ENCODE results near the gene METRNL.
A peak's percentile ranks its signal among the peaks of the same experiment; 100 is the strongest.
"Not testable (repeated sequence)": the region's sequence is repeated elsewhere in the genome, so short reads cannot be mapped to it uniquely, and the experiment has no call there.

The METRNL gene

GRCh38 chr17:83064732-83065659 lies 14.4 kb upstream of the METRNL start:
- Mint-ChIP-seq H3K4me1 (peaks cover 12% of the 10 kb centered on the region), H3K9me3 (no peaks in the 10 kb centered on the region), H3K27me3 (no peaks in the 10 kb centered on the region), H3K4me3 (no peak overlapping the region), H3K36me3 (ENCODE audit: insufficient read depth) (peaks cover 8% of the 10 kb centered on the region), H3K27ac (ENCODE audit: low read depth) (no peak overlapping the region)
- ATAC-seq (replicated peaks; ENCODE audit: extremely low read depth, poor library complexity, severe bottlenecking) (no peak), DNase-seq (ENCODE audit: low spot score in 2 of 2) (no peak)

GRCh38 chr17:83065660-83066542 lies 13.5 kb upstream of the METRNL start:
- Mint-ChIP-seq H3K4me3 (no peak overlapping the region), H3K4me1 (peaks cover 13% of the 10 kb centered on the region), H3K9me3 (no peaks in the 10 kb centered on the region), H3K36me3 (ENCODE audit: insufficient read depth) (peaks cover 11% of the 10 kb centered on the region), H3K27me3 (no peaks in the 10 kb centered on the region), H3K27ac (ENCODE audit: low read depth) (no peak overlapping the region)
- ATAC-seq (replicated peaks; ENCODE audit: extremely low read depth, poor library complexity, severe bottlenecking): no peak
- DNase-seq (ENCODE audit: low spot score in 2 of 2): no peak

- H3K27ac Mint-ChIP-seq (ENCODE audit: low read depth); H3K27me3 Mint-ChIP-seq; H3K4me3 Mint-ChIP-seq; ATAC-seq (replicated peaks; ENCODE audit: extremely low read depth, poor library complexity, severe bottlenecking); H3K9me3 Mint-ChIP-seq; DNase-seq (ENCODE audit: low spot score in 2 of 2): not testable (repeated sequence)
- H3K4me1 Mint-ChIP-seq: peaks cover 19% of the 10 kb centered on the region
- peaks cover 11% of the 10 kb centered on the region for H3K36me3 Mint-ChIP-seq (ENCODE audit: insufficient read depth)
Measured at GRCh38 chr17:83066543-83066890, 12.9 kb upstream of the METRNL start.

- Mint-ChIP-seq H3K36me3 (ENCODE audit: insufficient read depth) (peaks cover 11% of the 10 kb centered on the region), H3K27ac (ENCODE audit: low read depth) (peak overlapping the region; percentile 57), H3K27me3 (no peaks in the 10 kb centered on the region), H3K9me3 (no peaks in the 10 kb centered on the region), H3K4me1 (peaks cover 25% of the 10 kb centered on the region), H3K4me3 (no peak overlapping the region)
- no peak for DNase-seq (ENCODE audit: low spot score in 2 of 2)
- ATAC-seq (replicated peaks; ENCODE audit: extremely low read depth, poor library complexity, severe bottlenecking): no peak
Measured at GRCh38 chr17:83067071-83067717, 12.2 kb upstream of the METRNL start.

- Mint-ChIP-seq H3K27ac (ENCODE audit: low read depth) (peak overlapping the region; percentile 82), H3K9me3 (no peaks in the 10 kb centered on the region), H3K4me3 (no peak overlapping the region), H3K27me3 (no peaks in the 10 kb centered on the region), H3K4me1 (peaks cover 27% of the 10 kb centered on the region), H3K36me3 (ENCODE audit: insufficient read depth) (peaks cover 9% of the 10 kb centered on the region)
- ATAC-seq (replicated peaks; ENCODE audit: extremely low read depth, poor library complexity, severe bottlenecking) (no peak), DNase-seq (ENCODE audit: low spot score in 2 of 2) (no peak)
Measured at GRCh38 chr17:83067718-83068261, 11.6 kb upstream of the METRNL start.

- peak overlapping the region; percentile 51 for H3K27ac Mint-ChIP-seq (ENCODE audit: low read depth)
- H3K4me3 Mint-ChIP-seq: peak overlapping the region; percentile 56
- no peaks in the 10 kb centered on the region for H3K9me3 Mint-ChIP-seq
- peaks cover 27% of the 10 kb centered on the region for H3K4me1 Mint-ChIP-seq
- DNase-seq (ENCODE audit: low spot score in 2 of 2): no peak
- no peaks in the 10 kb centered on the region for H3K27me3 Mint-ChIP-seq
- H3K36me3 Mint-ChIP-seq (ENCODE audit: insufficient read depth): peaks cover 9% of the 10 kb centered on the region
- ATAC-seq (replicated peaks; ENCODE audit: extremely low read depth, poor library complexity, severe bottlenecking): no peak
Measured at GRCh38 chr17:83068641-83069570, 10.5 kb upstream of the METRNL start.

GRCh38 chr17:83069571-83069906 lies 9.9 kb upstream of the METRNL start:
- ATAC-seq (replicated peaks; ENCODE audit: extremely low read depth, poor library complexity, severe bottlenecking) (no peak), DNase-seq (ENCODE audit: low spot score in 2 of 2) (no peak)
- H3K4me1 Mint-ChIP-seq: peaks cover 27% of the 10 kb centered on the region
- H3K9me3 Mint-ChIP-seq: no peaks in the 10 kb centered on the region
- peaks cover 8% of the 10 kb centered on the region for H3K36me3 Mint-ChIP-seq (ENCODE audit: insufficient read depth)
- no peaks in the 10 kb centered on the region for H3K27me3 Mint-ChIP-seq
- H3K4me3 Mint-ChIP-seq: peak overlapping the region; percentile 56
- peak overlapping the region; percentile 51 for H3K27ac Mint-ChIP-seq (ENCODE audit: low read depth)

- no peaks in the 10 kb centered on the region for H3K27me3 Mint-ChIP-seq
- DNase-seq (ENCODE audit: low spot score in 2 of 2) (no peak), ATAC-seq (replicated peaks; ENCODE audit: extremely low read depth, poor library complexity, severe bottlenecking) (no peak)
- peaks cover 8% of the 10 kb centered on the region for H3K36me3 Mint-ChIP-seq (ENCODE audit: insufficient read depth)
- H3K9me3 Mint-ChIP-seq: no peaks in the 10 kb centered on the region
- H3K4me3 Mint-ChIP-seq: peak overlapping the region; percentile 56
- H3K27ac Mint-ChIP-seq (ENCODE audit: low read depth): peak overlapping the region; percentile 51
- peaks cover 27% of the 10 kb centered on the region for H3K4me1 Mint-ChIP-seq
Measured at GRCh38 chr17:83069931-83070742, 9.3 kb upstream of the METRNL start.

GRCh38 chr17:83070800-83071341 lies 8.5 kb upstream of the METRNL start:
- H3K9me3 Mint-ChIP-seq: no peaks in the 10 kb centered on the region
- no peak overlapping the region for H3K27ac Mint-ChIP-seq (ENCODE audit: low read depth)
- no peak for DNase-seq (ENCODE audit: low spot score in 2 of 2)
- no peak overlapping the region for H3K4me3 Mint-ChIP-seq
- no peak for ATAC-seq (replicated peaks; ENCODE audit: extremely low read depth, poor library complexity, severe bottlenecking)
- peaks cover 27% of the 10 kb centered on the region for H3K4me1 Mint-ChIP-seq
- H3K27me3 Mint-ChIP-seq: no peaks in the 10 kb centered on the region
- peaks cover 8% of the 10 kb centered on the region for H3K36me3 Mint-ChIP-seq (ENCODE audit: insufficient read depth)

GRCh38 chr17:83071365-83071764 lies 8.0 kb upstream of the METRNL start:
- DNase-seq (ENCODE audit: low spot score in 2 of 2): no peak
- no peak for ATAC-seq (replicated peaks; ENCODE audit: extremely low read depth, poor library complexity, severe bottlenecking)
- H3K27ac Mint-ChIP-seq (ENCODE audit: low read depth): no peak overlapping the region
- H3K4me3 Mint-ChIP-seq: no peak overlapping the region
- H3K27me3 Mint-ChIP-seq: no peaks in the 10 kb centered on the region
- H3K36me3 Mint-ChIP-seq (ENCODE audit: insufficient read depth): peaks cover 8% of the 10 kb centered on the region
- H3K9me3 Mint-ChIP-seq: no peaks in the 10 kb centered on the region
- peaks cover 27% of the 10 kb centered on the region for H3K4me1 Mint-ChIP-seq
